HEK293 (cell line): ENCODE data around the gene PDK2.
A peak's percentile ranks its signal among the peaks of the same experiment; 100 is the strongest.

ENCODE experiments used
- EGR2 ChIP-seq: fragments of 450-650 bp; formaldehyde crosslinking; IDR thresholded peaks from 2 replicates; pipeline ENCODE4 v1.5.1; 2016; ENCODE audit warnings: low read depth, missing biosample characterization, missing genetic modification characterization
- FEZF1 ChIP-seq: fragments of 450-650 bp; formaldehyde crosslinking; IDR thresholded peaks from 2 replicates; pipeline ENCODE4 v1.5.1; 2016; ENCODE audit warnings: missing biosample characterization, missing genetic modification characterization
- GLIS1 ChIP-seq: fragments of 450-650 bp; formaldehyde crosslinking; IDR thresholded peaks from 2 replicates; pipeline ENCODE4 v1.5.1; 2016; ENCODE audit warnings: missing biosample characterization, missing genetic modification characterization
- HOXC10 ChIP-seq: sonication (generic); formaldehyde crosslinking; IDR thresholded peaks from 2 replicates; pipeline ENCODE4 v1.8.1; 2023; ENCODE audit warnings: mild to moderate bottlenecking, missing genetic modification reagents
- KLF1 ChIP-seq: fragments of 450-650 bp; formaldehyde crosslinking; IDR thresholded peaks from 2 replicates; pipeline ENCODE4 v1.5.1; 2016; ENCODE audit warnings: missing biosample characterization, missing genetic modification characterization
- REPIN1 ChIP-seq: fragments of 450-650 bp; formaldehyde crosslinking; IDR thresholded peaks from 2 replicates; pipeline ENCODE4 v1.5.1; 2017; ENCODE audit warnings: missing biosample characterization, missing genetic modification characterization, low read depth
- SETDB1 ChIP-seq: IDR thresholded peaks from one replicate; pipeline ENCODE4 v1.6.1; 2017; ENCODE audit warnings: mild to moderate bottlenecking, low read length, moderate library complexity, mixed read lengths; ENCODE audit not compliant: insufficient read length
- SP7 ChIP-seq: fragments of 450-650 bp; formaldehyde crosslinking; IDR thresholded peaks from 2 replicates; pipeline ENCODE4 v1.5.1; 2016; ENCODE audit warnings: missing biosample characterization, missing genetic modification characterization
- TRIM28 ChIP-seq: IDR thresholded peaks from 2 replicates; pipeline ENCODE4 v1.6.1; 2011; ENCODE audit warnings: low read length, control low read depth, borderline replicate concordance
- ZBTB17 ChIP-seq: fragments of 450-650 bp; formaldehyde crosslinking; IDR thresholded peaks from 2 replicates; pipeline ENCODE4 v1.5.1; 2016; ENCODE audit warnings: missing biosample characterization, missing genetic modification characterization
- ZBTB48 ChIP-seq: fragments of 450-650 bp; formaldehyde crosslinking; IDR thresholded peaks from 2 replicates; pipeline ENCODE4 v1.5.1; 2016; ENCODE audit warnings: missing biosample characterization, missing genetic modification characterization
- ZFP3 ChIP-seq: fragments of 450-650 bp; formaldehyde crosslinking; IDR thresholded peaks from 2 replicates; pipeline ENCODE4 v1.5.1; 2016; ENCODE audit warnings: low read depth, missing biosample characterization, missing genetic modification characterization
- ZFP69B ChIP-seq: fragments of 450-650 bp; formaldehyde crosslinking; IDR thresholded peaks from 2 replicates; pipeline ENCODE4 v1.5.1; 2016; ENCODE audit warnings: missing biosample characterization, missing genetic modification characterization
- ZNF121 ChIP-seq: fragments of 450-650 bp; formaldehyde crosslinking; IDR thresholded peaks from 2 replicates; pipeline ENCODE4 v1.5.1; 2016; ENCODE audit warnings: missing biosample characterization, missing genetic modification characterization
- ZNF214 ChIP-seq: fragments of 450-650 bp; formaldehyde crosslinking; IDR thresholded peaks from 2 replicates; pipeline ENCODE4 v1.5.1; 2017; ENCODE audit warnings: missing biosample characterization, mild to moderate bottlenecking, missing genetic modification characterization, borderline replicate concordance
- ZNF274 ChIP-seq, 2 experiments: fragments of 200-500 bp in 1 of 2; fragments of 450-650 bp in 1 of 2; sonication (Bioruptor generic) in 1 of 2; formaldehyde crosslinking in 1 of 2; IDR thresholded peaks; 2 replicates each; pipeline versions ENCODE4 v1.5.1 to v1.6.1; 2014 to 2016; ENCODE audit warnings: borderline replicate concordance in 1 of 2, inconsistent platforms in 1 of 2, low read length in 1 of 2, missing biosample characterization in 1 of 2, missing genetic modification characterization in 1 of 2
- ZNF341 ChIP-seq: fragments of 450-650 bp; formaldehyde crosslinking; IDR thresholded peaks from 2 replicates; pipeline ENCODE4; 2016; ENCODE audit warnings: low read depth, missing biosample characterization, missing genetic modification characterization
- ZNF354C ChIP-seq: fragments of 450-650 bp; formaldehyde crosslinking; IDR thresholded peaks from 2 replicates; pipeline ENCODE4 v1.5.1; 2016; ENCODE audit warnings: missing biosample characterization, missing genetic modification characterization, low read depth, borderline replicate concordance
- ZNF423 ChIP-seq: fragments of 450-650 bp; formaldehyde crosslinking; IDR thresholded peaks from 2 replicates; pipeline ENCODE4 v1.5.1; 2016; ENCODE audit warnings: missing biosample characterization, missing genetic modification characterization
- ZNF433 ChIP-seq: fragments of 450-650 bp; formaldehyde crosslinking; IDR thresholded peaks from 2 replicates; pipeline ENCODE4 v1.5.1; 2016; ENCODE audit warnings: missing biosample characterization, missing genetic modification characterization, low read depth
- ZNF48 ChIP-seq: fragments of 450-650 bp; formaldehyde crosslinking; IDR thresholded peaks from 2 replicates; pipeline ENCODE4 v1.5.1; 2016; ENCODE audit warnings: missing biosample characterization, missing genetic modification characterization
- ZNF501 ChIP-seq: fragments of 450-650 bp; formaldehyde crosslinking; IDR thresholded peaks from 2 replicates; pipeline ENCODE4 v1.5.1; 2016; ENCODE audit warnings: missing biosample characterization, missing genetic modification characterization
- ZNF548 ChIP-seq: fragments of 450-650 bp; formaldehyde crosslinking; IDR thresholded peaks from 2 replicates; pipeline ENCODE4 v1.5.1; 2016; ENCODE audit warnings: missing biosample characterization, missing genetic modification characterization
- ZNF571 ChIP-seq: fragments of 450-650 bp; formaldehyde crosslinking; IDR thresholded peaks from 2 replicates; pipeline ENCODE4 v1.5.0; 2017; ENCODE audit warnings: missing biosample characterization, missing genetic modification characterization
- ZNF600 ChIP-seq: fragments of 450-650 bp; formaldehyde crosslinking; IDR thresholded peaks from 2 replicates; pipeline ENCODE4 v1.5.1; 2016; ENCODE audit warnings: missing biosample characterization, missing genetic modification characterization
- ZNF621 ChIP-seq: fragments of 450-650 bp; formaldehyde crosslinking; IDR thresholded peaks from 2 replicates; pipeline ENCODE4 v1.5.1; 2017; ENCODE audit warnings: missing biosample characterization, missing genetic modification characterization
- ZNF626 ChIP-seq: fragments of 450-650 bp; sonication (Bioruptor Pico); formaldehyde crosslinking; IDR thresholded peaks from 2 replicates; pipeline ENCODE4 v1.5.1; 2018; ENCODE audit warnings: missing biosample characterization, missing genetic modification characterization, inconsistent platforms
- ZNF664 ChIP-seq: fragments of 450-650 bp; formaldehyde crosslinking; IDR thresholded peaks from 2 replicates; pipeline ENCODE4 v1.5.1; 2016; ENCODE audit warnings: missing biosample characterization, missing genetic modification characterization
- ZNF768 ChIP-seq: fragments of 450-650 bp; formaldehyde crosslinking; IDR thresholded peaks from 2 replicates; pipeline ENCODE4 v1.5.1; 2018; ENCODE audit warnings: missing biosample characterization, mild to moderate bottlenecking, missing genetic modification characterization
- ZNF791 ChIP-seq: fragments of 450-650 bp; formaldehyde crosslinking; IDR thresholded peaks from 2 replicates; pipeline ENCODE4 v1.5.1; 2016; ENCODE audit warnings: missing biosample characterization, missing genetic modification characterization
- ZNF837 ChIP-seq: fragments of 450-650 bp; formaldehyde crosslinking; IDR thresholded peaks from 2 replicates; pipeline ENCODE4 v1.5.1; 2016; ENCODE audit warnings: missing biosample characterization, missing genetic modification characterization
- TF ChIP-seq, protein P1 (sequence below): fragments of 450-650 bp; formaldehyde crosslinking; IDR thresholded peaks from 2 replicates; pipeline ENCODE4 v1.5.1; 2017; ENCODE audit warnings: missing biosample characterization, missing genetic modification characterization
- TF ChIP-seq, protein P2 (sequence below): fragments of 450-650 bp; formaldehyde crosslinking; IDR thresholded peaks from 2 replicates; pipeline ENCODE4 v1.5.1; 2016; ENCODE audit warnings: missing biosample characterization, missing genetic modification characterization
- TF ChIP-seq, protein P3 (sequence below): fragments of 450-650 bp; formaldehyde crosslinking; optimal IDR thresholded peaks from 2 replicates; pipeline ENCODE3; 2016; ENCODE audit warnings: missing biosample characterization, mild to moderate bottlenecking, missing genetic modification characterization
- TF ChIP-seq, protein P4 (sequence below): fragments of 450-650 bp; formaldehyde crosslinking; IDR thresholded peaks from 2 replicates; pipeline ENCODE4 v1.5.1; 2016; ENCODE audit warnings: missing biosample characterization, missing genetic modification characterization
- TF ChIP-seq, protein P5 (sequence below): fragments of 450-650 bp; formaldehyde crosslinking; conservative IDR thresholded peaks from 2 replicates; pipeline ENCODE4 v1.5.1; 2016; ENCODE audit warnings: low read depth, missing biosample characterization, missing genetic modification characterization

Gene PDK2

DNA sequence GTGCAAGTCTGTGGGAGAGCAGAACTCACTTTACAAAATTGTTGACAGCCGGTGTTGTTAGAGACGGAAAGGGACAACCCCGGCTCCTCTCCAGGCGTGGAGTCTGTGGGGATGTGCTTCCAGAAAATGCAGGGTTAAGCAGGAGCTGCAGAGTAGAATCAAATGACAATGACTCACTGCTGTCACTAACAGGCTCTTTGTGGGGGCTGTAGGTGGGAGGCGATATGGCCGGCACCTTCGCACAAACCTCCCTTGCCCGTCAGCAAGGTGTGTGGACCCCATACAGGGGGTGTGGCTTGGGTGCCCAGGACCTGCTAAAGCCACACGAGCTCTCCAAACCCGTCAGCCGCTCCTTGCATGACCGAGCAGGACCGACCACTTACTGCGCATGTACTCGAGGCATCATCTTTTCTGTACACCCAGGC is 5.8 kb downstream of the PDK2 start (continued):
- TF ChIP-seq TRIM28: no peak
- no peak for TF ChIP-seq KLF1 (tag by site-specific recombination)
- TF ChIP-seq ZNF548 (tag by site-specific recombination): no peak
- no peak for TF ChIP-seq ZNF433 (tag by site-specific recombination)
- TF ChIP-seq SETDB1: no peak
- TF ChIP-seq, protein P1, sequence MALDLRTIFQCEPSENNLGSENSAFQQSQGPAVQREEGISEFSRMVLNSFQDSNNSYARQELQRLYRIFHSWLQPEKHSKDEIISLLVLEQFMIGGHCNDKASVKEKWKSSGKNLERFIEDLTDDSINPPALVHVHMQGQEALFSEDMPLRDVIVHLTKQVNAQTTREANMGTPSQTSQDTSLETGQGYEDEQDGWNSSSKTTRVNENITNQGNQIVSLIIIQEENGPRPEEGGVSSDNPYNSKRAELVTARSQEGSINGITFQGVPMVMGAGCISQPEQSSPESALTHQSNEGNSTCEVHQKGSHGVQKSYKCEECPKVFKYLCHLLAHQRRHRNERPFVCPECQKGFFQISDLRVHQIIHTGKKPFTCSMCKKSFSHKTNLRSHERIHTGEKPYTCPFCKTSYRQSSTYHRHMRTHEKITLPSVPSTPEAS: no peak
- TF ChIP-seq, protein P2, sequence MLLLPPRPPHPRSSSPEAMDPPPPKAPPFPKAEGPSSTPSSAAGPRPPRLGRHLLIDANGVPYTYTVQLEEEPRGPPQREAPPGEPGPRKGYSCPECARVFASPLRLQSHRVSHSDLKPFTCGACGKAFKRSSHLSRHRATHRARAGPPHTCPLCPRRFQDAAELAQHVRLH: no peak
- no peak for TF ChIP-seq ZNF626
- 0 out of 2 replicates have a peak, but pooled peaks have one; percentile 8 for TF ChIP-seq SP7
- no peak for TF ChIP-seq GLIS1 (tag by site-specific recombination)
- TF ChIP-seq ZNF837 (tag by site-specific recombination): no peak
- no peak for TF ChIP-seq ZNF423 (tag by site-specific recombination)
- TF ChIP-seq ZNF501 (tag by site-specific recombination): no peak
- peak; percentile 79 for TF ChIP-seq ZFP69B
- TF ChIP-seq, protein P3, sequence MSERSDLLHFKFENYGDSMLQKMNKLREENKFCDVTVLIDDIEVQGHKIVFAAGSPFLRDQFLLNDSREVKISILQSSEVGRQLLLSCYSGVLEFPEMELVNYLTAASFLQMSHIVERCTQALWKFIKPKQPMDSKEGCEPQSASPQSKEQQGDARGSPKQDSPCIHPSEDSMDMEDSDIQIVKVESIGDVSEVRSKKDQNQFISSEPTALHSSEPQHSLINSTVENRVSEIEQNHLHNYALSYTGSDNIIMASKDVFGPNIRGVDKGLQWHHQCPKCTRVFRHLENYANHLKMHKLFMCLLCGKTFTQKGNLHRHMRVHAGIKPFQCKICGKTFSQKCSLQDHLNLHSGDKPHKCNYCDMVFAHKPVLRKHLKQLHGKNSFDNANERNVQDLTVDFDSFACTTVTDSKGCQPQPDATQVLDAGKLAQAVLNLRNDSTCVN (tag by site-specific recombination): peak; percentile 4
- no peak for TF ChIP-seq ZNF341 (tag by site-specific recombination)
- TF ChIP-seq ZNF214 (tag by site-specific recombination): no peak
- no peak for TF ChIP-seq ZNF274 (IDR thresholded peaks at IDR 0.05; ENCODE audit: low read length)
- no peak for TF ChIP-seq ZNF274 (tag by site-specific recombination; IDR thresholded peaks at IDR 0.05; ENCODE audit: borderline replicate concordance)
- no peak for TF ChIP-seq ZNF354C (tag by site-specific recombination)
- TF ChIP-seq ZBTB48 (tag by site-specific recombination): no peak
- TF ChIP-seq ZNF571 (tag by site-specific recombination): no peak
- peak; percentile 68 for TF ChIP-seq ZNF600 (tag by site-specific recombination)
- TF ChIP-seq, protein P4, sequence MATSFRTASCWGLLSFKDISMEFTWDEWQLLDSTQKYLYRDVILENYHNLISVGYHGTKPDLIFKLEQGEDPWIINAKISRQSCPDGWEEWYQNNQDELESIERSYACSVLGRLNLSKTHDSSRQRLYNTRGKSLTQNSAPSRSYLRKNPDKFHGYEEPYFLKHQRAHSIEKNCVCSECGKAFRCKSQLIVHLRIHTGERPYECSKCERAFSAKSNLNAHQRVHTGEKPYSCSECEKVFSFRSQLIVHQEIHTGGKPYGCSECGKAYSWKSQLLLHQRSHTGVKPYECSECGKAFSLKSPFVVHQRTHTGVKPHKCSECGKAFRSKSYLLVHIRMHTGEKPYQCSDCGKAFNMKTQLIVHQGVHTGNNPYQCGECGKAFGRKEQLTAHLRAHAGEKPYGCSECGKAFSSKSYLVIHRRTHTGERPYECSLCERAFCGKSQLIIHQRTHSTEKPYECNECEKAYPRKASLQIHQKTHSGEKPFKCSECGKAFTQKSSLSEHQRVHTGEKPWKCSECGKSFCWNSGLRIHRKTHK (tag by site-specific recombination): no peak
- no peak for TF ChIP-seq ZFP3 (tag by site-specific recombination)
- peak; percentile 18; the same call in 1 of the 2 replicates for TF ChIP-seq ZBTB17 (tag by site-specific recombination)
- no peak for TF ChIP-seq ZNF121 (tag by site-specific recombination)
- TF ChIP-seq FEZF1 (tag by site-specific recombination): no peak
- TF ChIP-seq ZNF48 (tag by site-specific recombination): no peak
- no peak for TF ChIP-seq REPIN1 (tag by site-specific recombination)
- TF ChIP-seq HOXC10 (CRISPR knock-in tag): no peak
- no peak for TF ChIP-seq EGR2 (tag by site-specific recombination)
- TF ChIP-seq, protein P5, sequence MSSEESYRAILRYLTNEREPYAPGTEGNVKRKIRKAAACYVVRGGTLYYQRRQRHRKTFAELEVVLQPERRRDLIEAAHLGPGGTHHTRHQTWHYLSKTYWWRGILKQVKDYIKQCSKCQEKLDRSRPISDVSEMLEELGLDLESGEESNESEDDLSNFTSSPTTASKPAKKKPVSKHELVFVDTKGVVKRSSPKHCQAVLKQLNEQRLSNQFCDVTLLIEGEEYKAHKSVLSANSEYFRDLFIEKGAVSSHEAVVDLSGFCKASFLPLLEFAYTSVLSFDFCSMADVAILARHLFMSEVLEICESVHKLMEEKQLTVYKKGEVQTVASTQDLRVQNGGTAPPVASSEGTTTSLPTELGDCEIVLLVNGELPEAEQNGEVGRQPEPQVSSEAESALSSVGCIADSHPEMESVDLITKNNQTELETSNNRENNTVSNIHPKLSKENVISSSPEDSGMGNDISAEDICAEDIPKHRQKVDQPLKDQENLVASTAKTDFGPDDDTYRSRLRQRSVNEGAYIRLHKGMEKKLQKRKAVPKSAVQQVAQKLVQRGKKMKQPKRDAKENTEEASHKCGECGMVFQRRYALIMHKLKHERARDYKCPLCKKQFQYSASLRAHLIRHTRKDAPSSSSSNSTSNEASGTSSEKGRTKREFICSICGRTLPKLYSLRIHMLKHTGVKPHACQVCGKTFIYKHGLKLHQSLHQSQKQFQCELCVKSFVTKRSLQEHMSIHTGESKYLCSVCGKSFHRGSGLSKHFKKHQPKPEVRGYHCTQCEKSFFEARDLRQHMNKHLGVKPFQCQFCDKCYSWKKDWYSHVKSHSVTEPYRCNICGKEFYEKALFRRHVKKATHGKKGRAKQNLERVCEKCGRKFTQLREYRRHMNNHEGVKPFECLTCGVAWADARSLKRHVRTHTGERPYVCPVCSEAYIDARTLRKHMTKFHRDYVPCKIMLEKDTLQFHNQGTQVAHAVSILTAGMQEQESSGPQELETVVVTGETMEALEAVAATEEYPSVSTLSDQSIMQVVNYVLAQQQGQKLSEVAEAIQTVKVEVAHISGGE (tag by site-specific recombination): no peak
- TF ChIP-seq ZNF768: no peak
- TF ChIP-seq ZNF664 (tag by site-specific recombination): no peak
- TF ChIP-seq ZNF791 (tag by site-specific recombination): no peak
- TF ChIP-seq ZNF621 (tag by site-specific recombination): no peak
